HepG2 (cell line): ENCODE measurements around the gene MOV10L1. TPM values are rescaled to one million over a fixed set of nuclear protein-coding genes. Genes with fewer than 3 reads are reported as not detected.
A peak's percentile ranks its signal among the peaks of the same experiment; 100 is the strongest.

ENCODE experiments used
- ATAC-seq: fragments of 200-7000 bp; cut with Tn5 transposase; 3 replicates; pipeline ENCODE4 v1.9.1; 2020; ENCODE audit warnings: mild to moderate bottlenecking, moderate library complexity
- BruUV-seq: library from RNA; stranded (reverse); fragments of 400-500 nt; replicated peaks from 2 replicates; lab custom pipeline; 2021; lab: Mats Ljungman, UMichigan
- CTCF ChIA-PET: fragments of 300-600 bp; formaldehyde crosslinking; extraction: SDS; loops from one replicate; lab custom pipeline; 2021; ENCODE audit warnings: low total read pairs, inconsistent platforms, low intra/inter-chr PET ratio; lab: Yijun Ruan, JAX
- POLR2A ChIA-PET: fragments of 350-600 bp; sonication (Branson Sonifier 250); formaldehyde crosslinking; loops from one replicate; lab custom pipeline; 2020; ENCODE audit warnings: antibody characterized with exemption, inconsistent platforms; lab: Yijun Ruan, JAX
- DNase-seq: peaks from one replicate; pipeline ENCODE4 v3.0.0-alpha.2; 2015; ENCODE audit warnings: low spot score
- FAIRE-seq: peaks from 3 replicates; lab custom pipeline; 2011; peaks lifted over from hg19 to GRCh38; lab: Jason Lieb, UNC
- H2AFZ ChIP-seq: one replicate; pipeline ENCODE4 v1.6.1; 2011; ENCODE audit warnings: low read length, inconsistent platforms
- H3K27ac ChIP-seq: fragments of 300-600 bp; 3 replicates; pipeline ENCODE4 v1.8.0; 2011; ENCODE audit warnings: mixed run types, mild to moderate bottlenecking, mixed read lengths, low read length, inconsistent platforms; ENCODE audit not compliant: insufficient read depth; ENCODE audit errors: extremely low read length
- H3K27me3 ChIP-seq, 2 experiments: fragments of 200-600 bp in 1 of 2; 2 replicates in 1 of 2; 3 replicates in 1 of 2; pipeline versions ENCODE4 v1.6.0 to v1.8.0; 2011; ENCODE audit warnings: low read length in 2 of 2, mild to moderate bottlenecking in 2 of 2, moderate library complexity in 2 of 2, inconsistent platforms in 1 of 2; ENCODE audit not compliant: insufficient read depth in 2 of 2, control insufficient read depth in 1 of 2
- H3K36me3 ChIP-seq, 2 experiments: fragments of 200-600 bp in 1 of 2; replicated peaks in 1 of 2; 2 replicates in 1 of 2; 3 replicates in 1 of 2; pipeline versions ENCODE4 v1.5.1 to v1.8.0; 2011; ENCODE audit warnings: low read length in 2 of 2, inconsistent platforms in 1 of 2; ENCODE audit not compliant: insufficient read depth in 2 of 2, control insufficient read depth in 1 of 2
- H3K4me1 ChIP-seq: 2 replicates; pipeline ENCODE4 v1.5.1; 2012; ENCODE audit warnings: low read length, inconsistent platforms; ENCODE audit not compliant: insufficient read depth
- H3K4me2 ChIP-seq: 2 replicates; pipeline ENCODE4 v1.6.0; 2011; ENCODE audit warnings: low read depth, low read length, inconsistent platforms
- H3K4me3 ChIP-seq, 3 experiments: fragments of 200-600 bp in 1 of 3; sonication (generic), shearing (Covaris generic) in 1 of 3; replicated peaks in 1 of 3; 2 replicates each; pipeline ENCODE4 v1.5.1; 2011 to 2016; ENCODE audit warnings: low read length in 3 of 3, inconsistent platforms in 2 of 3, low read depth in 2 of 3, mild to moderate bottlenecking in 2 of 3, control low read depth in 1 of 3, mixed read lengths in 1 of 3; ENCODE audit not compliant: insufficient read depth in 1 of 3
- H3K79me2 ChIP-seq: one replicate; pipeline ENCODE4 v1.6.1; 2011; ENCODE audit warnings: low read length, inconsistent platforms; ENCODE audit not compliant: insufficient read depth
- H3K9ac ChIP-seq: 2 replicates; pipeline ENCODE4 v1.6.0; 2011; ENCODE audit warnings: mild to moderate bottlenecking, low read depth, low read length, inconsistent platforms; ENCODE audit not compliant: insufficient read depth
- H3K9me3 ChIP-seq: 2 replicates; pipeline ENCODE4 v1.5.1; 2012; ENCODE audit warnings: mild to moderate bottlenecking, low read length
- H4K20me1 ChIP-seq: 2 replicates; pipeline ENCODE4 v1.6.0; 2011; ENCODE audit warnings: inconsistent platforms, mild to moderate bottlenecking, low read length, moderate library complexity; ENCODE audit not compliant: insufficient read depth
- AFF4 ChIP-seq: sonication (generic); formaldehyde crosslinking; IDR thresholded peaks from 2 replicates; pipeline ENCODE4 v1.4.0; 2020; ENCODE audit warnings: missing genetic modification reagents
- CC2D1A ChIP-seq: sonication (generic); formaldehyde crosslinking; IDR thresholded peaks from 2 replicates; pipeline ENCODE4 v1.8.1; 2023; ENCODE audit warnings: mild to moderate bottlenecking, missing genetic modification reagents
- KAT8 ChIP-seq: IDR thresholded peaks from 2 replicates; pipeline ENCODE4 v1.6.1; 2016; ENCODE audit warnings: missing genetic modification reagents, missing compliant biosample characterization
- RAD21 ChIP-seq: fragments of 450-650 bp; formaldehyde crosslinking; IDR thresholded peaks from 2 replicates; pipeline ENCODE4 v1.5.0; 2020; ENCODE audit warnings: mild to moderate bottlenecking
- RBFOX2 ChIP-seq: fragments of 200-400 bp; formaldehyde crosslinking; IDR thresholded peaks from 2 replicates; pipeline ENCODE4 v1.6.1; 2017; ENCODE audit warnings: low read depth, mild to moderate bottlenecking, low read length
- ZBTB37 ChIP-seq: sonication (generic); formaldehyde crosslinking; IDR thresholded peaks from 2 replicates; pipeline ENCODE4 v1.4.0; 2020; ENCODE audit warnings: mild to moderate bottlenecking, missing genetic modification reagents
- ZMYM4 ChIP-seq: sonication (generic); formaldehyde crosslinking; IDR thresholded peaks from 2 replicates; pipeline ENCODE4 v1.8.1; 2023; ENCODE audit warnings: mild to moderate bottlenecking, missing genetic modification reagents
- ZNF558 ChIP-seq: sonication (generic); formaldehyde crosslinking; IDR thresholded peaks from 2 replicates; pipeline ENCODE4 v1.9.0; 2022; ENCODE audit warnings: mild to moderate bottlenecking, missing genetic modification reagents, borderline replicate concordance
- WGBS: methylation state at CpG from one replicate; pipeline ENCODE4 v1.1.6; 2017; ENCODE audit warnings: low lambda C conversion rate; 5-methylcytosine and 5-hydroxymethylcytosine counted together
- in situ Hi-C: cut with HindIII; loops from 2 replicates; pipeline ENCODE4 v1.10.0; 2017; ENCODE audit warnings: low pct_unique_long_range_greater_than_20kb; ENCODE audit not compliant: extremely low pct_ligation_motif_present
- intact Hi-C: fragments of 100-400 bp; cut with micrococcal nuclease; formaldehyde crosslinking; loops from one replicate; pipeline ENCODE4 v1.10.0; 2022; ENCODE audit not compliant: unreplicated experiment
- polyA plus RNA-seq, 8 experiments: library from polyadenylated mRNA; depleted of rRNA in 3 of 8; stranded (reverse) in 7 of 8; unstranded in 1 of 8; fragments of >200 nt; fragmentation: Illumina TruSeq in 4 of 8; extraction: Trizol in 4 of 8; gene quantifications; 2 replicates each; pipeline versions ENCODE4 v1.2.1 to v1.2.3, GENCODE V29; 2011 to 2016; ENCODE audit warnings: low read depth in 4 of 8, missing spikeins in 1 of 8, mixed read lengths in 1 of 8; ENCODE audit not compliant: insufficient read depth in 1 of 8
- total RNA-seq, 5 experiments: library from RNA; depleted of rRNA; stranded (reverse); fragments of >200 nt; fragmentation: Illumina TruSeq; extraction: Trizol; gene quantifications; 2 replicates each; pipeline ENCODE4 v1.2.3, GENCODE V29; 2016; ENCODE audit warnings: low read depth in 1 of 5

MOV10L1 gene
- total and polyA plus RNA-seq, 2 of the 13 experiments (the other 11 are each of a cell fraction or from before 2014, with no cell fraction given): 0.11 to 0.12 TPM

DNA sequence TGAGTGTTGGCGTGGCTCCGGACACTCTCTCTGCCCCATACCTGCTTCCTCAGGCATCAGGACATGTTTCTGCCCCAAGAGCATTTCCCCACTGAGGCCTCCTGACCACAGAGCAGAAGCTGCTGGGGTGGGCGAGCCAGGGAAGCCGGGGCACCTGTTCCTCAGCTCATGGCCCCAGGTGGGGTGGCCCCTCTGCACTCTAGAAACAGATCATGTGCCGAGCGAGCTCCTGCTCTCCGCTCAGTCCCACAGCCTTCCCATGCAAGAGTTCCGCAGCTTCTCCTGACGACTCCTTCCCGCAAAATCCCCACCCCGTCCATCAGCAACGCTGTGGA is 58.3 kb downstream of the MOV10L1 start:
- intact Hi-C loops: loop anchor here (5.0 kb wide), 2 partner anchors 46 to 381 kb away; no protein-coding TSS in a partner anchor
- peaks cover 2 to 44% of the 10 kb centered on the region in 2 experiments; a peak in 4 of 5 replicates for H3K27me3 ChIP-seq
- FAIRE-seq (no peak), DNase-seq (no peak), ATAC-seq (no peak)
- in situ Hi-C loops: loop anchor here (5.0 kb wide), 1 partner anchor 59 kb away; no protein-coding TSS in a partner anchor
- peak overlapping the region in 2 of 3 experiments; percentile 24 to 60; a peak in 4 of 6 replicates for H3K4me3 ChIP-seq
- POLR2A ChIA-PET: no interaction called here
- no peak overlapping the region for H3K27ac ChIP-seq
- TF ChIP-seq ZMYM4 (CRISPR knock-in tag) (no peak), RAD21 (no peak), KAT8 (CRISPR knock-in tag) (no peak), AFF4 (CRISPR knock-in tag) (no peak), CC2D1A (CRISPR knock-in tag) (no peak), ZNF558 (no peak), ZBTB37 (CRISPR knock-in tag) (no peak), RBFOX2 (no peak)
- no peak overlapping the region for H2AFZ ChIP-seq
- peaks cover 80% of the 10 kb centered on the region for H3K4me1 ChIP-seq
- H3K9me3 ChIP-seq: no peaks in the 10 kb centered on the region
- WGBS: 39% methylated on average over 10 of the region's 12 CpGs
- BruUV-seq: no TSS peak
- no peaks in the 10 kb centered on the region for H3K79me2 ChIP-seq
- no peak overlapping the region for H3K9ac ChIP-seq
- H4K20me1 ChIP-seq: no peaks in the 10 kb centered on the region
- CTCF ChIA-PET: interaction anchor here (4.3 kb wide), 1 partner anchor 62 kb away, joined by 39 read pairs; no protein-coding TSS in a partner anchor
- H3K36me3 ChIP-seq: no peaks in the 10 kb centered on the region
- peak overlapping the region; percentile 86 for H3K4me2 ChIP-seq
